ENCODE data around the gene SULT1A3. TPM values are rescaled to one million over a fixed set of nuclear protein-coding genes. Genes with fewer than 3 reads are reported as not detected.
"Not testable (repeated sequence)": the region's sequence is repeated elsewhere in the genome, so short reads cannot be mapped to it uniquely, and the experiment has no call there.

SULT1A3 gene
- total RNA-seq, 1 experiment from 2014 or later = 21.5 TPM

DNA sequence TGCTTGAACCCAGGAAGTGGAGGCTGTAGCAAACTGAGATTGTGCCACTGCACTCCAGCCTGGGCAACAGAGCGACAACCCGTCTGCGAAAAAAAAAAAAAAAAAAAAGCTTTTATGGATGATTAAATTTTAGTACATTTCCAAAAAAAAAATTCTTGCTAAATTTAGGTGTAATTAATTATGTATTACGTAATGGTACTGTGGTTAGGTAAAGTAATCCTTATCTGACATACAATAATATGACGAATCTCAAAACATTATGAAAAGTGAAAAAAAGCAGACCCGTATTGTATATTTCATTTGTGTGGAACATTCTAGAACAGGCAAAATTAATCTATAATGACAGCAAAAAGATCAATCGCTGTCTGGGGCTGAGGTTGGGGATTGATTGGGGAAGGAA, 26.0 kb upstream of the SULT1A3 start:
- Mint-ChIP-seq H3K4me3 (no peak overlapping the region), H3K36me3 (ENCODE audit: insufficient read depth in 1 of 3, low read depth in 3 of 3) (peaks cover 2 to 3% (median 2%) of the 10 kb centered on the region in 3 experiments; a peak in 5 of 7 replicates), H3K27ac (no peak overlapping the region), H3K9me3 (peaks cover 5 to 7% of the 10 kb centered on the region in 2 experiments), H3K4me1 (no peaks in the 10 kb centered on the region), H3K27me3 (ENCODE audit: low read depth) (peaks cover 2% of the 10 kb centered on the region)
- Histone ChIP-seq H2BK5ac (ENCODE audit: insufficient read length, low read length) (no peak overlapping the region), H3K4me2 (ENCODE audit: insufficient read depth, insufficient read length, low read length) (no peak overlapping the region), H2AFZ (ENCODE audit: low read length) (no peak overlapping the region), H2AK5ac (ENCODE audit: insufficient read length, low read length) (no peak overlapping the region), H3K79me1 (ENCODE audit: insufficient read depth, low read depth, low read length, poor library complexity, severe bottlenecking) (no peaks in the 10 kb centered on the region), H4K91ac (ENCODE audit: insufficient read length, low read depth, low read length) (no peak overlapping the region), H3T11ph (ENCODE audit: low read length) (no peak overlapping the region), H3K18ac (ENCODE audit: insufficient read length, low read depth, low read length) (no peak overlapping the region), H3K9ac (ENCODE audit: extremely low read depth, insufficient read length, low read length) (no peak overlapping the region), H2BK15ac (ENCODE audit: low read depth, low read length) (no peak overlapping the region), H3K27ac (ENCODE audit: insufficient read length, low read depth, low read length) (no peak overlapping the region), H3K27me3 (ENCODE audit: insufficient read depth, low read length) (no peaks in the 10 kb centered on the region), H3K4me1 (ENCODE audit: insufficient read depth, low read length) (no peaks in the 10 kb centered on the region), H2BK12ac (ENCODE audit: insufficient read length, low read depth, low read length) (no peak overlapping the region), H2BK20ac (ENCODE audit: low read depth, low read length, poor library complexity, severe bottlenecking) (no peak overlapping the region), H3K79me2 (ENCODE audit: insufficient read depth, low read length) (no peaks in the 10 kb centered on the region), H3K56ac (ENCODE audit: insufficient read length, low read depth, low read length) (no peak overlapping the region), H3K23me2 (ENCODE audit: insufficient read length, low read depth, low read length, poor library complexity, severe bottlenecking) (no peaks in the 10 kb centered on the region), H3K4ac (ENCODE audit: low read depth, low read length) (no peak overlapping the region), H4K8ac (replicated peaks; ENCODE audit: insufficient read length, low read depth, low read length) (no peak overlapping the region), H4K20me1 (ENCODE audit: control insufficient read depth, insufficient read depth, insufficient read length) (no peaks in the 10 kb centered on the region), H3K9me3 (ENCODE audit: control insufficient read depth, low read depth, low read length) (no peaks in the 10 kb centered on the region), H2BK120ac (ENCODE audit: low read depth, low read length, poor library complexity, severe bottlenecking) (no peak overlapping the region), H3K23ac (ENCODE audit: insufficient read length, low read depth, low read length) (no peak overlapping the region), H3K14ac (ENCODE audit: insufficient read depth, low read length) (no peak overlapping the region), H4K5ac (ENCODE audit: insufficient read length, low read depth, low read length) (no peak overlapping the region)
- TF ChIP-seq, protein P1, sequence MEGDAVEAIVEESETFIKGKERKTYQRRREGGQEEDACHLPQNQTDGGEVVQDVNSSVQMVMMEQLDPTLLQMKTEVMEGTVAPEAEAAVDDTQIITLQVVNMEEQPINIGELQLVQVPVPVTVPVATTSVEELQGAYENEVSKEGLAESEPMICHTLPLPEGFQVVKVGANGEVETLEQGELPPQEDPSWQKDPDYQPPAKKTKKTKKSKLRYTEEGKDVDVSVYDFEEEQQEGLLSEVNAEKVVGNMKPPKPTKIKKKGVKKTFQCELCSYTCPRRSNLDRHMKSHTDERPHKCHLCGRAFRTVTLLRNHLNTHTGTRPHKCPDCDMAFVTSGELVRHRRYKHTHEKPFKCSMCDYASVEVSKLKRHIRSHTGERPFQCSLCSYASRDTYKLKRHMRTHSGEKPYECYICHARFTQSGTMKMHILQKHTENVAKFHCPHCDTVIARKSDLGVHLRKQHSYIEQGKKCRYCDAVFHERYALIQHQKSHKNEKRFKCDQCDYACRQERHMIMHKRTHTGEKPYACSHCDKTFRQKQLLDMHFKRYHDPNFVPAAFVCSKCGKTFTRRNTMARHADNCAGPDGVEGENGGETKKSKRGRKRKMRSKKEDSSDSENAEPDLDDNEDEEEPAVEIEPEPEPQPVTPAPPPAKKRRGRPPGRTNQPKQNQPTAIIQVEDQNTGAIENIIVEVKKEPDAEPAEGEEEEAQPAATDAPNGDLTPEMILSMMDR (conservative IDR thresholded peaks at IDR 0.05) = no peak
- no peak for DNase-seq
- whole genome bisulfite sequencing (ENCODE audit: extremely low coverage, insufficient read length, low lambda C conversion rate) = no CpG with 5 or more reads among the region's 7 CpGs

DNA sequence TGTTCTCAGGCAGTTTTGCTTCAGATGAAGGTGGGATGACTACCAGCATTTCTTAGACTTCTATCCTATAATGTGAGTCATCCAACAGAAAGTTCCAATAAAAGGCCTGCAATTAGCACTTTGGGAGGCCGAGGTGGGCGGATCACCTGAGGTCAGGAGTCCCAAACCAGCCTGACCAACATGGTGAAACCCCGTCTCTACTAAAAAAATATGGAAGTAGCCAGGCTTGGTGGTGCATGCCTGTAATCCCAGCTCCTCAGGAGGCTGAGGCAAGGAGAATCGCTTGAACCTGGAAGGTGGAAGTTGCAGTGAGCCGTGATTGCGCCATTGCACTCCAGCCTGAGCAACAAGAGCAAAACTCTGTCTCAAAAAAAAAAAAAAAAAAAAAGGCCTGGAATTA, 22.2 kb upstream of the SULT1A3 start:
- not testable (repeated sequence) for H4K91ac ChIP-seq (ENCODE audit: insufficient read length, low read depth, low read length); H2BK15ac ChIP-seq (ENCODE audit: low read depth, low read length); H3K4ac ChIP-seq (ENCODE audit: low read depth, low read length); H3K4me1 ChIP-seq (ENCODE audit: insufficient read depth, low read length); H3K27me3 ChIP-seq (ENCODE audit: insufficient read depth, low read length); H3K4me1 Mint-ChIP-seq; H3K79me2 ChIP-seq (ENCODE audit: insufficient read depth, low read length); H3K56ac ChIP-seq (ENCODE audit: insufficient read length, low read depth, low read length); H2BK5ac ChIP-seq (ENCODE audit: insufficient read length, low read length); H3K9ac ChIP-seq (ENCODE audit: extremely low read depth, insufficient read length, low read length); H3K4me2 ChIP-seq (ENCODE audit: insufficient read depth, insufficient read length, low read length); H3K36me3 Mint-ChIP-seq (ENCODE audit: insufficient read depth in 1 of 3, low read depth in 3 of 3); H2BK12ac ChIP-seq (ENCODE audit: insufficient read length, low read depth, low read length); H3K23me2 ChIP-seq (ENCODE audit: insufficient read length, low read depth, low read length, poor library complexity, severe bottlenecking); H3T11ph ChIP-seq (ENCODE audit: low read length); H3K9me3 Mint-ChIP-seq; H2AK5ac ChIP-seq (ENCODE audit: insufficient read length, low read length); DNase-seq; H3K27ac ChIP-seq (ENCODE audit: insufficient read length, low read depth, low read length); H3K18ac ChIP-seq (ENCODE audit: insufficient read length, low read depth, low read length); H2BK20ac ChIP-seq (ENCODE audit: low read depth, low read length, poor library complexity, severe bottlenecking); H3K27ac Mint-ChIP-seq; H4K8ac ChIP-seq (replicated peaks; ENCODE audit: insufficient read length, low read depth, low read length); H4K20me1 ChIP-seq (ENCODE audit: control insufficient read depth, insufficient read depth, insufficient read length); H4K5ac ChIP-seq (ENCODE audit: insufficient read length, low read depth, low read length); H3K79me1 ChIP-seq (ENCODE audit: insufficient read depth, low read depth, low read length, poor library complexity, severe bottlenecking); H3K14ac ChIP-seq (ENCODE audit: insufficient read depth, low read length); H3K23ac ChIP-seq (ENCODE audit: insufficient read length, low read depth, low read length); H2AFZ ChIP-seq (ENCODE audit: low read length); H3K9me3 ChIP-seq (ENCODE audit: control insufficient read depth, low read depth, low read length); H3K4me3 Mint-ChIP-seq; H2BK120ac ChIP-seq (ENCODE audit: low read depth, low read length, poor library complexity, severe bottlenecking)
- peaks cover 26% of the 10 kb centered on the region for H3K27me3 Mint-ChIP-seq (ENCODE audit: low read depth)
- no CpG with 5 or more reads among the region's 6 CpGs for WGBS (ENCODE audit: extremely low coverage, insufficient read length, low lambda C conversion rate)
